ENCODE results near the gene C9orf152. TPM values are rescaled to one million over a fixed set of nuclear protein-coding genes. Genes with fewer than 3 reads are reported as not detected.

The C9orf152 gene
- total RNA-seq, 1 experiment from 2014 or later, result 0.95 TPM

GRCh38 chr9:110228321-110228720 lies 20.4 kb upstream of the C9orf152 start:
- no TSS peak for BruUV-seq (replicated peaks)
- no peak overlapping the region for H3K9ac ChIP-seq (ENCODE audit: low read length)
- no peaks in the 10 kb centered on the region for H3K4me1 ChIP-seq (ENCODE audit: insufficient read depth, low read length)
- no peaks in the 10 kb centered on the region for H3F3A ChIP-seq (ENCODE audit: low read length, unreplicated experiment)
- H3K4me3 ChIP-seq (ENCODE audit: low read length), result no peak overlapping the region
- POLR2A ChIA-PET (ENCODE audit: unreplicated experiment), result no interaction called here
- H3K79me2 ChIP-seq (ENCODE audit: low read length), result no peaks in the 10 kb centered on the region
- TF ChIP-seq EZH2 (IDR thresholded peaks at IDR 0.05; ENCODE audit: low read length, unreplicated experiment) (no peak), EZH2phosphoT487 (IDR thresholded peaks at IDR 0.05; ENCODE audit: borderline replicate concordance, low read length) (no peak), CTCF (conservative IDR thresholded peaks at IDR 0.05; ENCODE audit: low read depth, low read length) (no peak)
- CTCF ChIA-PET, result no interaction called here
- H3K4me2 ChIP-seq (ENCODE audit: low read length), result no peak overlapping the region
- intact Hi-C loops (cut with micrococcal nuclease), result no loop called here
- ATAC-seq, result no peak
- H3K9me2 ChIP-seq (replicated peaks; ENCODE audit: low read length), result no peaks in the 10 kb centered on the region
- H3K9me3 ChIP-seq (ENCODE audit: low read length), result no peaks in the 10 kb centered on the region
- no peak overlapping the region for H3K27ac ChIP-seq (ENCODE audit: low read length)
- H3K27me3 ChIP-seq (ENCODE audit: low read length), result no peaks in the 10 kb centered on the region
- no peak for DNase-seq
- H3K36me3 ChIP-seq (ENCODE audit: low read depth, low read length), result no peaks in the 10 kb centered on the region
- no peaks in the 10 kb centered on the region for H4K20me1 ChIP-seq (ENCODE audit: low read length)
- no peak overlapping the region for H2AFZ ChIP-seq (ENCODE audit: low read length)

- Histone ChIP-seq H3K4me3 (ENCODE audit: low read length) (no peak overlapping the region), H3K27ac (ENCODE audit: low read length) (no peak overlapping the region), H3K36me3 (ENCODE audit: low read depth, low read length) (no peaks in the 10 kb centered on the region), H3K79me2 (ENCODE audit: low read length) (no peaks in the 10 kb centered on the region), H3F3A (ENCODE audit: low read length, unreplicated experiment) (no peaks in the 10 kb centered on the region), H4K20me1 (ENCODE audit: low read length) (no peaks in the 10 kb centered on the region), H3K4me2 (ENCODE audit: low read length) (no peak overlapping the region), H3K9me2 (replicated peaks; ENCODE audit: low read length) (no peaks in the 10 kb centered on the region), H3K9ac (ENCODE audit: low read length) (no peak overlapping the region), H3K27me3 (ENCODE audit: low read length) (no peaks in the 10 kb centered on the region), H3K9me3 (ENCODE audit: low read length) (no peaks in the 10 kb centered on the region), H3K4me1 (ENCODE audit: insufficient read depth, low read length) (no peaks in the 10 kb centered on the region), H2AFZ (ENCODE audit: low read length) (no peak overlapping the region)
- intact Hi-C loops (cut with micrococcal nuclease), result no loop called here
- CTCF ChIA-PET, result no interaction called here
- POLR2A ChIA-PET (ENCODE audit: unreplicated experiment), result no interaction called here
- ATAC-seq (no peak), DNase-seq (no peak)
- TF ChIP-seq CTCF (conservative IDR thresholded peaks at IDR 0.05; ENCODE audit: low read depth, low read length) (no peak), EZH2 (IDR thresholded peaks at IDR 0.05; ENCODE audit: low read length, unreplicated experiment) (no peak), EZH2phosphoT487 (IDR thresholded peaks at IDR 0.05; ENCODE audit: borderline replicate concordance, low read length) (no peak)
- no TSS peak for BruUV-seq (replicated peaks)
These were observed 16.6 kb upstream of the C9orf152 start for GRCh38 chr9:110224583-110224982.

GRCh38 chr9:110220809-110221208 lies 12.8 kb upstream of the C9orf152 start:
- Histone ChIP-seq H3K36me3 (ENCODE audit: low read depth, low read length) (no peaks in the 10 kb centered on the region), H3K9me3 (ENCODE audit: low read length) (no peaks in the 10 kb centered on the region), H4K20me1 (ENCODE audit: low read length) (no peaks in the 10 kb centered on the region), H2AFZ (ENCODE audit: low read length) (no peak overlapping the region), H3F3A (ENCODE audit: low read length, unreplicated experiment) (no peaks in the 10 kb centered on the region), H3K4me3 (ENCODE audit: low read length) (no peak overlapping the region), H3K9ac (ENCODE audit: low read length) (no peak overlapping the region), H3K27me3 (ENCODE audit: low read length) (no peaks in the 10 kb centered on the region), H3K4me1 (ENCODE audit: insufficient read depth, low read length) (no peaks in the 10 kb centered on the region), H3K4me2 (ENCODE audit: low read length) (no peak overlapping the region), H3K9me2 (replicated peaks; ENCODE audit: low read length) (no peaks in the 10 kb centered on the region), H3K27ac (ENCODE audit: low read length) (no peak overlapping the region), H3K79me2 (ENCODE audit: low read length) (no peaks in the 10 kb centered on the region)
- ATAC-seq (no peak), DNase-seq (no peak)
- intact Hi-C loops (cut with micrococcal nuclease), result no loop called here
- ChIA-PET CTCF (no interaction called here), POLR2A (ENCODE audit: unreplicated experiment) (no interaction called here)
- TF ChIP-seq EZH2phosphoT487 (IDR thresholded peaks at IDR 0.05; ENCODE audit: borderline replicate concordance, low read length) (no peak), EZH2 (IDR thresholded peaks at IDR 0.05; ENCODE audit: low read length, unreplicated experiment) (no peak), CTCF (conservative IDR thresholded peaks at IDR 0.05; ENCODE audit: low read depth, low read length) (no peak)
- BruUV-seq (replicated peaks), result no TSS peak
